GM20431 (cell line): Measurements from ENCODE around the gene RIT1.

ENCODE experiments used
- in situ Hi-C: fragments of 300-500 bp; cut with MseI, MboI; formaldehyde crosslinking; loops from one replicate; pipeline ENCODE4 v1.15.0; 2020; ENCODE audit warnings: low sequenced_read_pairs; ENCODE audit not compliant: unreplicated experiment

Gene RIT1

DNA sequence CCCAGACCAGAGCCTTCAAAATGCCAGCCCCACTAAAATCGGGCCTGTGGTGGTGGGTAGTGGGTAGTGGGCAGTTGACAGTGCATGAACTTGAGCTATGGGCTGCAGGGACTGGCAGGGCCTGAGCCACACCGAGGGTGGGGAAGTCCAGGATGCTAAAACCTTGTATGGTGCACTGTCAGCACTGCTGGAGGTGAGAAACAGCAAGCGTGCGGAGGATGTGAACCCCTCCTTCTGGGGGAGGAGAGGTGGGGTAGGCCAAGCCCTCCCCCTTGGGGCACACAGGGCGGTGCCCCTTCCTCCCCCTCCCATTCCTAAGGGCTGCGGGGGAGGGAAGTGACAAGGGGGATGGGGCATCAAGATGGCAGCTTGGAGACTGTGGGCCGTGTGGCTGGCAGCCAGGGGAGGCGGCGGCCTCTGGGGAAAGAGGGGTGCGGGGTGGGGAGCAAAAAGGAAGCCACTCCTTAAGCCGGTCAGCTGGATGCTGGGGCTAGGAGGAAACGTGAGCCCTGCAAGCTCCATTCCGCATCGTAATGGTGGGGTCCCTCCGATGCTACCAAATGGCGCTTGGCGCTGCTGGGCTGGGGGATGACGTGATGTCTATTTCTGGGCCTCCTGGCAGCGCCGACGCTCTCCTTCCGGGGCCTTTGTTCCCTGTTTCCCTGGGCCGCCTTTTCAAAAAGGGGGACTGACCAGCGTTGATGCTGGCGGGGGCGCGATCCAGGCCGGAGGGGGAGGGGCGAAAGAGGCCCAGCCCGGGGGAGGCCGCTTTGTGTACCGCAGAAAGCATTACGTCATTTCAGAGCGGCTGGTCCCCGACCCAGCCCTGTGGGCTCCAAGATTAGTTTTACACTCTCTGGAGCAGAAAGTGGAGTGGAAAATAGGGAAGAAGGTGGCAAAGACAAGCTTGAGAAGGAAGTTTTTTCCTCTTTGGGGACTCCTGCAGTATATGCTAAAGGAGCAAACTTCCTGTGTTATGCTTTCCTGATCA lies 51.0 kb downstream of the RIT1 start:
- in situ Hi-C loops = no loop called here

DNA sequence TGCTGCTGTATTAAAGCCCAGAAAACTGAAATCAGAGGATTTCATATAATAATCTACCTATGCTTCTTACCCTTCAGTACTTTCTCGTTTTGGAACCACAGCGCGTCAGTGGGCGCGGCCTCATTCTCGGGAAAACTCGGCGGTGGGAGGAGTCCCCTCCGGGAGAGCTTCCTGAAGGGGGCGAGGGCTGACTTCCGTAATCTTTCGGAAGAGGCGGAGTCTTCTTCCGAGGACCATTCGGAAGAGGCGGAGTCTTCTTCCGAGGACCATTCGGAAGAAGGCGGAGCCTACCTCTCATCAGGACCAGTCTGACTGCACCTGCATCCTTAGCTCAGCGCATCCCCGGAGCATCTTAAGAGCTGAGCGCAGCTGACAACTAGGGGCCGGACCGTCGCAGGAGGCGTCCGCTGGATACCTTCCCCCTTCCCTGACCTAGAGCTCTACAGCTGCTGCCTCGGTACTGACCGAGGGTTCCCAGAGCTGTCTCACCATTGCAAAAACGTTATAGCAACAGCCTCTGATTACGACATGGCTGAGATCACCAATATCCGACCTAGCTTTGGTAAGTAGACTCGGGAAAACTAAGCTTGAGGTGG lies 51.8 kb downstream of the RIT1 start, which contains the start of gene SYT11:
Gene SYT11 (plus strand): TSS at position 334 of the 596 bp plus-strand sequence. CDS start 195 bp downstream, at position 529.
- in situ Hi-C loops = no loop called here

DNA sequence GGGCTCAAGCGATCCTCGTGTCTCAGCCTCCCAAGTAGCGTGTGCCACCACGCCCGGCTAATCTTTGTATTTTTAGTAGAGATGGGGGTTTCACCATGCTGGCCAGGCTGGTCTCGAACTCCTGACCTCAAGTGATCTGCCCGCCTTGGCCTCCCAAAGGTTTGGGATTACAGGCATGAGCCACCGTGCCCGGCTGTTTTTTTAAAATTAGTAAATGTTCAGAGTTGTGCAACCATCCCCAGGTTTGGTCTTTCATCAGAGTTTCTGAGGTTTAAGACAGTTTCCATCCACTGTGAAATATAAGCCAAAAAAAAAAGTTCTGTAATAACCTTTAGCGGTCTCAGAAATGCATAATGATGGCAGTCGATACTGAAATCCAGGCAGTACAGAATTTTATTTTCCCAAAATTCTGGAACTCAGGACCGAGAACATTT lies 52.3 kb downstream of the RIT1 start:
- in situ Hi-C loops = no loop called here

- in situ Hi-C loops = no loop called here
Measured at GRCh38 chr1:155856975-155857930, 53.9 kb downstream of the RIT1 start, which contains the start of gene GON4L. Gene GON4L, minus strand, starts transcription at chr1:155857214. Its CDS starts 3,434 bp downstream, at chr1:155853780.

GRCh38 chr1:155856257-155856974 lies 54.7 kb downstream of the RIT1 start:
- in situ Hi-C loops = no loop called here

- in situ Hi-C loops = no loop called here
Measured at GRCh38 chr1:155850345-155850744, 60.8 kb downstream of the RIT1 start.

DNA sequence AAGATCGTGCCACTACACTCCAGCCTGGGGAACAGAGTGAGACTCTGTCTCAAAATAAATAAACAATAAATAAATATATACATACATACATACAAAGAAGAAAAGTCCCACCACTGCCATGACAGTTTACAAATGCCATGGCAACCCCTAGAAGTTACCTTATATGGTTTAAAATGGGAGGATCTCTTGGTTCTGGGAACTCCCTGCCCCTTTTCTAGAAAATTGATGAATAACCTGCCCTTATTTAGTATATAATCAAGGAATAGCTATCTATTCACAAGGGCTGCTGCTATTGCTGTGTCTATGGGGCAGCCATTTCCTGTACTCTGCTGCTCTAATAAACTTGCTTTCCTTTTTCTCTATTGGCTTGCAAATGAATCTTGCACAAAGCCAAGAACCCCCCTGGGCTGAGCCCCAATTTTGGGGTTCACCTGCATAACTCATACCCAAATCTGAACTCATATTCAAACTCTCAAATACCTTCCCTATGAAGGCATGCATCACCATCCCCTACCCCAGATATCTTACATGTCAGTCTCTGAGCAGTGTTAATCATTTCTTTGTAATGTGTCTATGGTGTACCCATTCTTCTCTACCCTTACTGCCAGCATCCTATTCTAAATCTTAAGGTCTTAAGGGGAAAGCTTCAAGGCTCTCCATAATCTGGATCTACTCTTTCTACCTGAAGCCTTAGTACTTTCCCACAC lies 63.2 kb downstream of the RIT1 start:
- in situ Hi-C loops = no loop called here
